ENCODE measurements around the gene NR5A2.

NR5A2 gene

DNA sequence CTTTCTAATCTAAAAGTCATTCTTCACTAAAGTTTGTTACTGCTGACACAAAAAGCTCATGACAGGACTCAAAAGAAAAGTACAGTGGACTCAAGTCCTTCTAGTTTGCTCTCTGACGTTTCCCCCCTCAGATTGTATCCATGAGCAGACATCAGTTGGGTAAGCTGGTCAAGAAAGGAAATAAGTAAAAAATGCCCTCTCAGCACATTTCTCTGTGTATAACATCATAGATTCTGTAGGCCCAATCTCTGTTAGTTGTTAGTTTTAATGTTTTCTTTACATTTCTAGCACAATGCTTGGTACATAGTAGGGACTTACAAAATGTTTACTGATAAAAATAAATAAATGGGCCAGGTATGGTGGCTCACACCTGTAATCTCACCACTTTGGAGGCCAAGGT lies 96.8 kb downstream of the NR5A2 start:
- no peak for DNase-seq (ENCODE audit: low spot score)

DNA sequence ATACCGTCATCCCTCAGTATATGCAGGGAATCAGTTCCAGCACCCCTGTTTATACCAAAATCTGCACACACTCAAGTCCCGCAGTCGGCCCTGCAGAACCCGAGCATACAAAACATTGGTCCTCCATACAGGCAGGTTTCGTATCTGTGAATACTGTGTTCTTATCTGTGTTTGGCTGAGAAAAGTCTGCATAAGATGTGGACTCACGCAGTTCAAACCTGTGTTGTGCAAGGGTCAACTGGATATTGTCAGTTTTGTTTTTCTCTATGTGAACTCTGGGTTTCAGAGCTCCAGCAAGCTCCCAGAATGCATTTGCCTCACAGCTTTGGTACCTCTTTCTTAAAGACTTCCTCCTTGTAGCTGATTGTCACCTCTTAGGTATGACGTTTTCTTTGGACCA lies 100.6 kb downstream of the NR5A2 start:
- no peak for DNase-seq (ENCODE audit: low spot score)

DNA sequence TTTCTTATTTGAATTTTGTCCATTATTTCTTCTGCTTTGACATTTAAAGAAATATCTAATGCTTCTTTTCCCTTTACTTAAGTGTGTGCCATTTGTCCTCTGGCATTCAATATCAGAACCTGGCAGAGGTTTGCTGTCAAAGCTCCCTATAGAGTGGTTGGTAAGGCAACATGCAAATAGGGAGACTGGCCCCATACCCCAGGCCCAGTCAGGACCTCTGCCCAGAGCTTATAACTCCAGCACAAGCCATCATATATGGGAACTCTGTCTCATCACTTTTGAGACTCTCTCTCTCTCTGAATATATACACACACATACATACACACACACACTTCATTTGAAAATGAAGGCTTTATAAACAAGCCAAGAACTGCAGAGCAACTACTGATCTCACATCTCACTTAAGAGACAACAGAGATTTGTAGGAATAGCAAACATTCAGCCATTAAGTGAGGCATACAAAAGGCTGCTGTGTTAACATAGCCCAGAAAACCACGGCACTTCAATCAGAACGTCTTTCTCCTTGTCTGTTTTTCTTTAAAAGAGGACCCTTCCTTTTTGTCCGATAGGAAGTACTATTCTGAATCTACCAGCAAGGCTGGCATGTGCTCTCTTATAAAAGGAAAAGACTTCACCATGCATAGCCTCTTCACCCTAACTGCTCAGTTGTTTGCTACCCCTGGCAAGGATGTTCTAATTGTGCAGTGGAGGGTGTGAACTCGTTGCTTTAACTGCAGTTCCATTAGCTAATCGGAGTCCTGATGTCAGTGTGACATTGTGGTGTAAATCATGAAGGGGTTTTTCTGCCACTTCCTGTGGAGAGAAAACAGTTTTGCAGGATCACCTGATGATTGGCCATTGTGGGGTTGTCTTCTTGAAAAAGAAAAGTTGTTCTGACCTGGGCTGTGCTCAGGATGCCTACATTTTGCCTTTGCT lies 101.7 kb downstream of the NR5A2 start:
- no peak for DNase-seq (ENCODE audit: low spot score)

DNA sequence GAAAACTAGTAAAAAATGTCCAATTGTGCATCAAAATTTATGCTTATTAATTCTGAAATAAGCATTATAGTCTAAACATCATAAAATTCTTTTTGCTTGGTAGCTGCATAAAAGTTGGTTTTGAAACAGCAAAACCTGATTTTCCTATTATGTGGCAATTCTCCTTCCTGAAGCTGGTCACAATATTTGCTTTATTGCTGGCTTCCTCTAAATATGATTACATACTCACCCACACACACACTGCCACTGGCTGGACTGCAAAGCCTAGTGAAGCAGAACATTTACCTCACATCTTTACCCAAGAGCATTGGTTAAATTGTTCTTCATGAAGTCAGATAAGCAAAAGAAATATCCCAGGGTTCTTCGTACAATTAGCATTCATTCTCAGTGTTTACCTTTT lies 103.0 kb downstream of the NR5A2 start:
- DNase-seq (ENCODE audit: low spot score), result no peak

DNA sequence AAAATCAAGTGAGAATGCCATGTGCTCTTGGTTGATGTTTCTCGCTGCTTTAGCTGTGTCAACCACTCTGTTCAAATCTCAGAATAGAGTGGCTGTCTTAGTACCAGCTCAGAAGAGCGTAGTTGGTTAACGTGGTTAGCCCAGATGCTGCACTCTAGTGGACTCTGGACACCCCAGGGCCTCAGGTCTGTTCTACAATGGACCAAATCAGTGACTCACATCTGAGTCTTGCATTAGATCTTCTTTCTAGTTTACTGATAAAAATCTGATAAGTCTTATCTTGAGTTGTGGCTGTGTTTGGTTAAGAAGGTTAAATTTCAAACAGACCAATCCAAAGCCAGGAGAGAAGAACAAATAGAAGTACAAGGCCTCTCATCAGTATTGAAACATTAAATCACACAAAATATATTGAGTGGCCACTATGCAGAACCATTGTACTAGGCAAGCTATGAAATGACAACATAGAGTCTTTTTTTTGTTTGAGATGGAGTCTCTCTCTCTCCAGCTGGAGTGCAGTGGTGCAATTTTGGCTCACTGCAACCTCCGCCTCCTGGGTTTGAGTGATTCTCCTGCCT lies 104.1 kb downstream of the NR5A2 start:
- DNase-seq (ENCODE audit: low spot score), result no peak

DNA sequence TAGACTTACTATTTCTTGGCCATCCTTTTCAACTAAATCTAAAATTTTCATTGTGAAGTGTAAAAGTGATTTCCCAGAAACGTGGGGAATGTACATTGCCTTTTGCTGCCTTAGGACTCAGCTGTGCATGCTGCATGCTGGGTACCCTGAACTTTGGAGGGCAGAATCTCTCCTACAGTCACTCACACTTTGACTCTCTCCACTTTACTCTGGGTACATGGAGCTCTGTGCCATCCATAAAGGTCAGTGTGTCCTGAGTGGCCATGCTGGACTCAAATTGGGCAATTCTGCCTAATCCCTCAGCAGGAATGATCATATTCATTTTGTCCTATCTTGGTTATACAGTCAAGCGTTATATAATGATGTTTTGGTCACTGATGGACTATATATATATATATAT lies 105.6 kb downstream of the NR5A2 start:
- DNase-seq (ENCODE audit: low spot score), result no peak

DNA sequence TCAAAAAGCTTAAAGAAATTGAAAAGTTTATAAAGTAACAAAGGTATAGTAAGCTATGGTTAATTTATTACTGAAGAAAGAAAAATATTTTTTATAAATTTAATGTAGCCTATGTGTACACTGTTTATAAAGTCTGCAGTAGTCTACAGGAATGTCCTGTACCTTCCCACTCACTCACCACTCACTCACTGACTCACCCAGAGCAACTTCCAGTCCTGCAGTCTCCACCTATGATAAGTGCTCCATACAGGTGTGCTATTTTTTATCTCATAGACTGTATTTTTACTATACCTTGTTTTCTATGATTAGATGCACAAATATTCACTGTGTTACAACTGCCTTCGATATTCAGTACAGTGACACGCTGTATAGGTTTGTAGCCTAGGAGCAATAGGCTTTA lies 106.6 kb downstream of the NR5A2 start:
- no peak for DNase-seq (ENCODE audit: low spot score)

DNA sequence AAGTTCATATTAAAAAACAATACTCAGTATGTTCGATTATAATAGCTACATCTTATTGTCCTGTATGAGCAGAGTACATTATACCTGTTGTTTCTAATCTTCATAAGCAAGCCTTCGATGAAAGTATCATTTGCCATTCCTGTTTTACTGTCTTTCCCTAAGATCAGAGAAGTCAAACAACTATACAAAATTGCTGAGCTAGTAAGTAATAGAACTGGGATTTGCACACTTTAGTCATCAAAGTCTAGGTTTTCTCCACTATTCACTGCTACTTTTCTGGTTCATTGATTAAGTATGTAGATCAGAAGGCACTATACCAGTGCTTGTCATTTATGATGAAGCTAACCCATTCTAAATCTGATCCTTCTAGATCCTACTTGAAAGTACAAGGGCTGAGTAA lies 108.9 kb downstream of the NR5A2 start:
- no peak for DNase-seq (ENCODE audit: low spot score)

DNA sequence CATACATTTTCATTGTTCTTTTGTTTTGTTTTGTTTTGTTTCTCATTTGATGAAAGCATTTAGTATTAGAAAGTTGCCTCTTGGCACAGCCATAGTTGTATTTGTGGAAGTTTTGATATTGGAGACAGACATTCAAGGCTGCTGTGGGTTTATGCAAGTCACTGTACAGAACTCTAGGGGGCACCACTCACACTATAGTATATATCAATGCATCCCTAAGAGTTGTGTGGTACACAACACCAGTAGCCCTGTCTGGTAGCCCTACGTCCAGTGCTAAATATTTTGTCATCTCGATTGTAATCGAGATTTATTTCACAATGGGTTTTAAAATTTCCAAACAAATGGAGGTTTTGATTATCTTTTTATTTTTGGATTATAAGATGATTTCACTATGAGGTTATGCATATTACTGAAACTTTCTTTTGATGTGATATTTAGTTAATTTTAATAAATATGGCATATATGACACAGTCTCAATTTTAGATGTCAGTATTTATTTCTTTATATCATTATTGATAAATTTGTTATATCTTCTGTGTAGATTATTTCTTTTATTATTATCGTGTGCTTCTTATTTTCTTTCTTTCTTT lies 112.2 kb downstream of the NR5A2 start:
- DNase-seq (ENCODE audit: low spot score), result peak; percentile 70

DNA sequence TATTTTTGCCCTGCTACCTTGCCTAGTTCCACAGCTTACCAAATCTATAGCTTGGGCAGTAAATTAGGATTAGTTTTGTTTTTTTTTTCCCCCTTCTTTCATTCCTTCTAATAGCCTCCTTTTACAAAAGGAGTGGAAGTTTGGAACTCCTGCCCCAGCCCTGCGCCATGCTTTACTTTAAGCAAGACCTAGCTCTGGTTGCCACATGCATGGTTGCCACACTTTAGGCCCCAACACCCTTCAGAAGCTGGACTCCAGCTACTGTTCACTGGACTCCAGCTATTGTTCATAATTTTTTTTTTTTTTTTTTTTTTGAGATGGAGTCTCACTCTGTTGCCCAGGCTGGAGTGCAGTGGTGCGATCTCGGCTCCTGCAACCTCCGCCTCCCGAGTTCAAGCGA lies 115.8 kb downstream of the NR5A2 start:
- DNase-seq (ENCODE audit: low spot score), result no peak

DNA sequence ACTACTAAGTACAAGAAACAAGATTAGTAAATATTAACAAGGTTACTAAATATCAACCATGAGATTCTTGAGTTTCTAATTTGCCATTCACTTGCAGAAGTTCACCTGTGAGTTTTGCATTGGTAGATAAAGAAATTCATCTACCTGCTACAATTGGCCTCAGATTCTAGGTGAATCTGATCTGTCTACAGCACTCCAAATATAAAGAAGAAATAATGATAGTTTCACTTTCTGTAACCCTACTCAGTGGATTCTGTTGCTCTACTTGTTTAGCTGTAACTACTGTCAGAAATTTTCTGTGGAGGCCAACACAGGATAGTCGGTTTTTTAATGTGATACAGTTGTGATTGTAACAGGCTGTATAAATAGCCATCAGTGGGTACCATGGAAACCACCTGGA lies 118.6 kb downstream of the NR5A2 start:
- DNase-seq (ENCODE audit: low spot score), result no peak

DNA sequence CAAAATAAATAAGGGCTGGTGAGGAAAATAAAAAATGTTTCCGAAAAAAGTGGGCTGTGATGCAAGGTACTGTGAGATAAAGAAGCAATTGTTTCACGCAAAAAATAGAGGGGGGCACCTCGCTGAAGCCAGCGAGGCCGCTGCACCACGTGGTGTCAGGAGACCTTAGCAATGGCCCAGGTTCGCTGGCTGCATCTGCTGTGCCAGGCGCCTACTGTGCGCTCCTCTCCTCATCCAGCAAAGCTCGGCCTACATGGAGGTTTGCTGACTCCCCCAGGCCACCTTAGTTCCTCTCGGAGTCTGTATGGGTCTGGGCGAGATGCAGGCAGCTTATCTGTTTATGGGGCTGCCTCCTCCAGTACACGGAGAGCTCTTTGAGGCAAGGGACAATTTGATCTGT lies 119.6 kb downstream of the NR5A2 start:
- no peak for DNase-seq (ENCODE audit: low spot score)

DNA sequence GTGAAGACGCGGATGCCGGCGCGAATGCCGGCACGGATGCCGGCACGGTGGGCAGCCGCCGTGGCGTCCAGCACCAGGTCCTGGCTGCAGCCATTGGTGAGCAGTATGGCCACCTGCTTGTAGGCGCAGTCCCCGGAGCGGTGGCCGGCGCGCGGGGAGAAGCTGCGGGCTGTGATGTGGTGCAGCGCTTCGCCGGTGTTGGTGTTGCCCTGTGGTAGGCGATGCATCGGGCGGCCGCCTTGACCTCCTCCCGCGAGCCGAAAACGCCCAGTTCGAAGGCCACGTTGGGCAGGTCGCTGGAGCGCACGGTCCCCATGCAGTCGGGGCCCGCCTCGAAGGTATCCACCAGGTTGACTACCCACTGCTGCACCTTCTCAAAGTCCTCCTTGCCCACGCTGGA lies 120.2 kb downstream of the NR5A2 start:
- no peak for DNase-seq (ENCODE audit: low spot score)

DNA sequence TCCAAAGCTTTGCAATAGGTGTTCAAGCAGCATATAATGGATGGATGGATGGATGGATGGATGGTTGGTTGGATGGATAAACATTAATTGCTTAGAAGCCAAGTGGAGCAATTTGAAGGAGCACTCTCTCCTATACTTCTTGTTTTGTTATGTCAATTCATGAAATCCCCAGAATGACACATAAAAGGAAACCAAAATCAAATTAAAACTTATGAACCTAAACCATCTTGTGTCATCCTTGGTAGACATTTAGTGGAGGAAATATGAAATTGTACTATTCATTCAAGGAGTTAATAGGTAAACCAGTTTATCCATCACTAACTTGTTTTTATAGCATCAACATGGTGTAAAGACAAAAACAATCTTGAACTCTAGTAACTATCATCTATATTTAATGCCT lies 122.5 kb downstream of the NR5A2 start:
- no peak for DNase-seq (ENCODE audit: low spot score)

DNA sequence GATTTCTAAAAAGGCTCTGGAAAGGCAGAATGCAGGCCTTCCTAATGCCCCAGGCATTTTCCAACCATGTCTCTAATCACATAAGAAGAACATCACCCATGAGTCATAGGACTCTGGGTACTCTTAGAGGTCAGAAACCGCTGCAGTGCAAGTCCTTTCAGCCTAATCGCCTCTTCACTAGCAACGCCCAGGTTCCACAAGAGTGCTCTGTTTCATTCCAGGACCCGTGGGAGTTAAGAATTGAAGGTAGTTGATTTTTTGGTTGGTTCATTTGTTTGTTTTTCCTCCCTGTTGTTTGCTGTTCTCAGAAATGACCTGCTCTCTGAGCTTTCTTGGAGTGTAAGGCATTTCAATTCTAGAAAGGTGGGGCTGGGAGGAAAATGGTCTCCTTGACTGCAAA lies 123.2 kb downstream of the NR5A2 start:
- DNase-seq (ENCODE audit: low spot score), result peak; percentile 70

DNA sequence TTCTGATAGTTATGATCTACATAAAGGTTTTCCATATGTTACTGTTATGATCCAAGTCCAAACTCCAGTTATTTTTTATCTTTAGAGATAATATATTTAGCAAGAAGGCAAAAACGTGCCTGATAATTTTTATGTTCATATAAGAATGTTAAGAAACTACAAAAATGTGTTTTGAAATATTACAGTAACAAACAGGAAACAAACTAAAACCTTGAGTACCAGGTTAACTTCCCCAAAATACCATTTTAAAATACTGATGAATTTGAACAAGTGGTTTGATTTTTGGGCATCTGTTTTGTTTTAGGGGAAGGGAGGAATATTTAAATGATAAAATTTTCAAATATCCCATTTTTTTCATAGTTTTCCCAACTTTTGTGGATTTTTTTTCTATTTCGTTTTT lies 124.8 kb downstream of the NR5A2 start:
- no peak for DNase-seq (ENCODE audit: low spot score)

DNA sequence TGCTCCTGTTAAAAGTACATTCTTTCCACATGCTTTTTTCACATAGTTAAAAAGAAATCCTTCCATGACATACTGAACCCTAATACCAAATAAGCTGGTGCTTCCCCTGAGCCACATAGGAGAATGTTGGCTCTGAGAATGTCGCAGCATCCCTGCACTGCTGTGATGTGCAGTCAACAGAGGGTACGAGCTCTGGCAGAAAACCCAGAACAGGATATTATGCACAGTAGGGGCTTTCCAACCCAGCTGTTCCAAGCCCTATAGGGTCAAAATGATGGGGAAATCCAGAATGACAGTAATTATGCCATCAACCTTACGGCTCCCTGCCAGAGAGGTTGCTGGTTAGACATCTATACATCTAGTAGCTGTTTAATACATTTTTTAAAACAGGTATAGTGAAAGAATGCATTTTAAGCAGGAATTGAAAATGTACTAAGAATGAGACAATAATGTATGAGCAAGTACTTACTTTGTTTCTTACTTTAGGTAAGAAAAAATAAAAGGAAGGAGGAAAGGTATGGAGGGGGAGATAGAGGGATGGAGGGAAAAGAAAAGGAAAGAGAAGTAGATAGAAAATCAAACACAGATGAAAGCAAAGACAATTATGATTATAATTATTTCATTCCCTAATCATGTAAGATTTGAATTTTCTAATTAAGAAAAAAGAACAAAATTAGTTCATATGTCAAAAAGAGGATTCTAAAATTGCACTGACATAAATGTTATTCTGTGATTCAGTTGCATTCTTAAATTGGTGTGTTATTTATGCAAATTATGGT lies 126.0 kb downstream of the NR5A2 start:
- no peak for DNase-seq (ENCODE audit: low spot score)

DNA sequence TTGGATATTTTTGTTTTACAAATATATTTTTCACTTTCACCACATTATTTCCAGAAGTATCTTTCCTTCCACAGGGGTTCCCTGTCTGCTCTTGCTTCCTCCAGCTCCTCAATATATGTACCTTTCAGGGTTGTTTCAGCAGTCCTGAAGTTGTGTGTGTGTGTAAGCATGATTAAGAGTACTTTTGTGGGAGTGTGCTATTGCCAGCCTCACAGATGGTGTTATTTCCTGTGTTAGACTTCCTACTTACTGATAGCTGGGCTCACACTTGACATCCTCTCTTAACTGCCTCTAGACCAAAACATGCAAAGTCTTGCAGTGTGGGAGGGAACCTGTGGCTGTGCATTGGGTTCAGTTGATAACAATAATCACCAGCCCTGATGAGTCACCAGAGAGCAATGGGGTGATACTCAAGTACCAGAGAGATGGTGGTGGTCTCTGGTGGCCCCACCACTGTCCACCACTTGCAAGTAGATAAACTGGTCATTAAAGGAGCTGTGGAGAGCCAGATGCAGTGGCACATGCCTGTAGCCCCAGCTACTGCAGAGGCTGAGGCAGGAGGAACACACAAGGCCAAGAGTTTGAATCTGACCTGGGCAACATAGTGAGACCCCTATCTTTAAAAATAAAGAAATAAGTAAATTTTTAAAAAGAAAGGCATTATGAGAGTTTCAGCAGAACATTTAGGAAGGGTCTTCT lies 126.7 kb downstream of the NR5A2 start:
- no peak for DNase-seq (ENCODE audit: low spot score)

DNA sequence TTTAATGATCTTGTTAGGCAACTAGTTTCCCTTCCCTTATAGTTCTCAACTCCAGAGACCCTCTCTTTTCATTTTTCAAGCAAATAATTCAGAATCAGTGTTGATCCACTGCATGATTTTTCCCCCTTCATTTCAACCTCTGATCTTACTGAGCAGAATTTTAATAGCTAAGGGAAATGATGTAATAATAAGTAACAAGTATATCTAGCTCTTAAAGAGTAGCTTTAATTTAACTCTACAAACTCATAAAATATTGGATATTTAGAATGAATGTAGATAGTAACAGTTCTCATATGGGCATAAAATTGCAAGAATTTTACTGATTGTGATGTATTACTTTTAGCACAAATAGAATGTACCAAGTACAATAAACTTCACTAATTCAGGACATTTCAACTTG lies 130.2 kb downstream of the NR5A2 start:
- DNase-seq (ENCODE audit: low spot score), result no peak

DNA sequence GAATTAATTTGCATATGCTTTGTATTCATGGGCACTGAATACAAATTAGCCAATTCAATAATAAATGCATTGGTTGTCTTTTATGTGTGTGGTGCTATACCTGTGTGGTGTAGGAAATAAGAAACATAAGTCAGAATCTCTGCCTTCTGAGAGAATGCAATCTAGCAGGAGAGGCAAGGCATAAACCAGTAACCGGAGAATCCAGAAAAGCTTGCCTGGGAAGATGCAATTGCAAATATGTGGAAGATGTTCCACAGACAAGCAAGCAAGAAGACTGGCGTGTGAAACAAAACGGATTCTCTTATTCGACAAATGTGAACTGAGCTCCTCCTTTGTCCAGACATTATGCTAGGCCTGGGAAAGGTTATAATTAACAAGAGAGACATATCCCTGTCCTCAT lies 134.3 kb downstream of the NR5A2 start:
- DNase-seq (ENCODE audit: low spot score), result no peak

DNA sequence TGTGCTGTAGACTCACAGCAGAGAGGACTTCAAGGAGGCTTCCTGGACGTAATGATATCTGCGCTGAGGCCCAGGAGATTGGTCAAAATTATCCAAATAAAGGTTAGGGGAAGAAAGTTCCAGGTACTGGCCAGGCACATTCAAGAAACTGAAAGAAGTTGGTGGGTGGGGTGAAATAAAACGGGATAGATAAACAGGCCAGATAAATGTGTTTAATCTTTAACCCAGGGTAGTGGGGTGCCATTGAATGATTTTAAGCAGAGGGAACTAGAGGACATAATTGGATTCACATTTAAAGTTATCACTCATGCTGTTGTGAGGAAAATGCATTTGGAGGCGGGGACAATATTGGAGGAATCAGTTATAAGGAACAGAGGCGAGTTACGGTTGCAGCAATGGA lies 134.7 kb downstream of the NR5A2 start:
- no peak for DNase-seq (ENCODE audit: low spot score)

DNA sequence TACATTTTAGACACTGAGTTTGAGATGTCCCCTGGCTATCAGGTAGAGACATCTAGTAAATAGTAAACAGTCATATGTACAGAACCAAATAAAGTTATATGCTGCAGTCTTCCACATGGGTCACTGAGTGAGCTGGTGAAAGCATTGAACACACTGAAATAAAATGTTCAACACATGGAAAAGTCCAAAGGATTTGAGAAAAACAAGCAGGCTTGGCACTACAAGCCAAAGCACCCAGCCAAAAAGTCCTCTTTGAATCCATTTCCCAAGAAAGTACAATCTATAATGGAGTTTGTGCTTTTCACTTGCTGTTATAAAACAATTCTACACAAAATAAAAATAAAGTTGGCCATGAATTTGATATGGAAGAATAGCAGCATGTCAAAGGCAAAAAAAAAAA lies 135.4 kb downstream of the NR5A2 start:
- no peak for DNase-seq (ENCODE audit: low spot score)

Data from AG20443 (cell line).